AG09309 (cell line): ENCODE data around the gene IL10.

Experiments
- DNase-seq: peaks from one replicate; pipeline ENCODE4 v3.0.0-alpha.2; 2010; ENCODE audit warnings: low read depth
- H3K4me3 ChIP-seq: 2 replicates; pipeline ENCODE4 v1.5.1; 2011; ENCODE audit warnings: mild to moderate bottlenecking, low read depth, low read length, moderate library complexity; ENCODE audit not compliant: control insufficient read depth
- CTCF ChIP-seq: IDR thresholded peaks from 2 replicates; pipeline ENCODE4 v1.5.1; 2011; ENCODE audit warnings: mild to moderate bottlenecking, low read depth, low read length, inconsistent platforms; ENCODE audit not compliant: insufficient read depth, control insufficient read depth; ENCODE audit errors: missing control alignments

Gene IL10

GRCh38 chr1:206772243-206772937 lies at the start of gene IL10:
Gene IL10, minus strand, starts transcription at chr1:206772494. Its CDS starts 59 bp downstream, at chr1:206772435.
- DNase-seq: no peak
- no peak within 1 kb of the TSS for H3K4me3 ChIP-seq
- no peak for TF ChIP-seq CTCF

GRCh38 chr1:206821493-206821892 lies 49.2 kb upstream of the IL10 start:
- H3K4me3 ChIP-seq: no peak overlapping the region
- TF ChIP-seq CTCF: no peak
- no peak for DNase-seq

GRCh38 chr1:206816390-206817287 lies 44.3 kb upstream of the IL10 start:
- DNase-seq: no peak
- no peak for TF ChIP-seq CTCF
- H3K4me3 ChIP-seq: no peak overlapping the region

GRCh38 chr1:206814716-206815341 lies 42.5 kb upstream of the IL10 start:
- no peak overlapping the region for H3K4me3 ChIP-seq
- no peak for DNase-seq
- TF ChIP-seq CTCF: no peak

GRCh38 chr1:206812471-206812870 lies 40.2 kb upstream of the IL10 start:
- DNase-seq: no peak
- H3K4me3 ChIP-seq: no peak overlapping the region
- TF ChIP-seq CTCF: no peak

- no peak for DNase-seq
- peak; percentile 76 for TF ChIP-seq CTCF
- no peak overlapping the region for H3K4me3 ChIP-seq
These were observed 37.3 kb upstream of the IL10 start for GRCh38 chr1:206809504-206810084.
